ENCODE results near the gene TSPAN15. TPM values are rescaled to one million over a fixed set of nuclear protein-coding genes. Genes with fewer than 3 reads are reported as not detected.

The TSPAN15 gene
- total and polyA plus RNA-seq, 2 of the 4 experiments (the other 2 are of a cell fraction): 0.48 TPM; not detected in 1

DNA sequence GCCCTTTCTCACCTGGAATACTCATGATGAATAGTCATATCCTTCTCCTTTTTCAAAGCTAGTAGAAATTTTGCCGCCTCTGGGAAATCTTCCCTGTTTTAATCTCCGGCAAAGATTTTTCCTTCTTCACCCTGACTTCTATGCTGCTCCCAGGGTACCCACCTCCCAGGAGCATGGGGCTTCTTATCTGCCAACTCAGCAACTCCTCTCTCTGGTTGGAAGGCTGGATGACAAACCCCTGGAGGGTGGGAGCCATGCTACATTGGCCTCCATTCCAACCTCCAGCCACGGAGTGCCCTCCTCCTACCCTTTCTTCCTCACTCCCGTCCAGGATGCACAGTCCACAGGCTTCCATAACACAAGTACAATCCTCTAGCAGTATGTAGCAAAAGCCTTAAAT lies 102.1 kb downstream of the TSPAN15 start:
- Histone ChIP-seq H3K14ac (replicated peaks; ENCODE audit: low read depth, low read length) (no peak overlapping the region), H3K27ac (ENCODE audit: insufficient read depth, low read length) (no peak overlapping the region), H2AK9ac (replicated peaks; ENCODE audit: low read depth, low read length, poor library complexity) (no peak overlapping the region), H3K9me1 (ENCODE audit: insufficient read depth, low read length) (no peaks in the 10 kb centered on the region), H2BK5ac (ENCODE audit: low read depth, low read length, poor library complexity, severe bottlenecking) (no peak overlapping the region), H3K9me3 (ENCODE audit: control insufficient read depth, insufficient read depth, low read length) (peaks cover 8% of the 10 kb centered on the region), H3K4me3 (ENCODE audit: insufficient read depth, low read depth, low read length) (no peak overlapping the region), H4K8ac (ENCODE audit: low read depth in 2 of 2, low read length in 2 of 2) (no peak overlapping the region), H2BK15ac (ENCODE audit: low read depth, low read length) (no peak overlapping the region), H3K4ac (ENCODE audit: low read depth, low read length) (no peak overlapping the region), H3K23ac (ENCODE audit: low read depth, low read length) (no peak overlapping the region), H2AFZ (replicated peaks; ENCODE audit: low read length, poor library complexity) (no peak overlapping the region), H3K9ac (ENCODE audit: low read depth, low read length) (no peak overlapping the region), H3K79me1 (ENCODE audit: low read depth in 1 of 2, low read length in 2 of 2) (no peaks in the 10 kb centered on the region), H3K18ac (ENCODE audit: low read depth, low read length) (no peak overlapping the region), H2AK5ac (ENCODE audit: low read depth, low read length) (no peak overlapping the region), H2BK120ac (ENCODE audit: low read depth, low read length) (no peak overlapping the region), H3K56ac (ENCODE audit: extremely low read depth, insufficient read depth, low read length) (no peak overlapping the region), H2BK20ac (ENCODE audit: low read depth, low read length) (no peak overlapping the region), H3K36me3 (ENCODE audit: control insufficient read depth, insufficient read depth, low read length) (no peaks in the 10 kb centered on the region), H4K91ac (ENCODE audit: insufficient read depth, low read depth, low read length) (no peak overlapping the region), H4K20me1 (ENCODE audit: insufficient read depth, low read length) (no peaks in the 10 kb centered on the region), H3K4me1 (ENCODE audit: control insufficient read depth, insufficient read depth, low read length) (no peaks in the 10 kb centered on the region), H3K27me3 (ENCODE audit: control insufficient read depth, insufficient read depth, low read length) (peaks cover 19% of the 10 kb centered on the region), H4K5ac (ENCODE audit: low read depth, low read length) (no peak overlapping the region), H3K4me2 (ENCODE audit: low read depth, low read length) (no peak overlapping the region)
- no CpG with 5 or more reads among the region's 4 CpGs for WGBS, 2 experiments (ENCODE audit: extremely low coverage in 2 of 2, insufficient read length in 1 of 2)
- ChIA-PET POLR2A (ENCODE audit: unreplicated experiment) (no interaction called here), CTCF (no interaction called here)
- DNase-seq (no peak), ATAC-seq (ENCODE audit: low read depth) (no peak)
- intact Hi-C loops (cut with micrococcal nuclease) (no loop called here), dilution Hi-C loops (cut with HindIII; ENCODE audit: low sequenced_read_pairs, unreplicated experiment) (no loop called here), in situ Hi-C loops (cut with MboI; ENCODE audit: low sequenced_read_pairs) (no loop called here)
- BruUV-seq (replicated peaks): no TSS peak
- TF ChIP-seq, protein P1, sequence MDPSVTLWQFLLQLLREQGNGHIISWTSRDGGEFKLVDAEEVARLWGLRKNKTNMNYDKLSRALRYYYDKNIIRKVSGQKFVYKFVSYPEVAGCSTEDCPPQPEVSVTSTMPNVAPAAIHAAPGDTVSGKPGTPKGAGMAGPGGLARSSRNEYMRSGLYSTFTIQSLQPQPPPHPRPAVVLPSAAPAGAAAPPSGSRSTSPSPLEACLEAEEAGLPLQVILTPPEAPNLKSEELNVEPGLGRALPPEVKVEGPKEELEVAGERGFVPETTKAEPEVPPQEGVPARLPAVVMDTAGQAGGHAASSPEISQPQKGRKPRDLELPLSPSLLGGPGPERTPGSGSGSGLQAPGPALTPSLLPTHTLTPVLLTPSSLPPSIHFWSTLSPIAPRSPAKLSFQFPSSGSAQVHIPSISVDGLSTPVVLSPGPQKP (IDR thresholded peaks at IDR 0.05; ENCODE audit: borderline replicate concordance, low read depth, low read length): no peak
- no peak for TF ChIP-seq NFE2L2 (IDR thresholded peaks at IDR 0.05; ENCODE audit: low read depth, low read length)
- no peak for TF ChIP-seq CHD1 (IDR thresholded peaks at IDR 0.05; ENCODE audit: low read depth, low read length)
- no peak for TF ChIP-seq MAFK (IDR thresholded peaks at IDR 0.05; ENCODE audit: low read depth, low read length)
- TF ChIP-seq MXI1 (IDR thresholded peaks at IDR 0.05; ENCODE audit: borderline replicate concordance, low read depth, low read length): no peak
